ENCODE data around the gene TRRAP.

The TRRAP gene

DNA sequence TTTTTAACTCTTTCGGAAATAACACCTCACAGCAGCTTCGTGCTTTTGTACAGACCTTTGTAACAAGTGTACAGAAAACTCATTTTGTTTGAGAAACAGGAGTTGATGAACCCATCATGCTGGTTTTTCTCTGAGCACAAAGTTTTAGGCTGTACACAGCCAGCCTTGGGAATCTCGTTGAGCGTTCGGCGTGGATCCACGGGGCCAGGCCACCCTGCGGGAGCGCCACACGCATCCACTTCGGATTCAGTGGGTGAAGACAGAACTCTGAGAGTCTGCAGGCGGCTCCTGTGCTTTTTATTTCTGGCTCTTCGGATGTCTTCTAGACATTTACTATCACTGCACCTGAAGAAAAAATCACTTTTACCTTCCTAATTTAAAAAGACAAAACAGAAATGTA, 134.4 kb downstream of the TRRAP start:
- in situ Hi-C loops (cut with HindIII; ENCODE audit: low sequenced_read_pairs): loop anchor here (25.0 kb wide), 1 partner anchor 300 kb away; no protein-coding TSS in a partner anchor
- no peak overlapping the region for H3K4me3 ChIP-seq (ENCODE audit: low read depth, low read length)
- TF ChIP-seq, protein P1, sequence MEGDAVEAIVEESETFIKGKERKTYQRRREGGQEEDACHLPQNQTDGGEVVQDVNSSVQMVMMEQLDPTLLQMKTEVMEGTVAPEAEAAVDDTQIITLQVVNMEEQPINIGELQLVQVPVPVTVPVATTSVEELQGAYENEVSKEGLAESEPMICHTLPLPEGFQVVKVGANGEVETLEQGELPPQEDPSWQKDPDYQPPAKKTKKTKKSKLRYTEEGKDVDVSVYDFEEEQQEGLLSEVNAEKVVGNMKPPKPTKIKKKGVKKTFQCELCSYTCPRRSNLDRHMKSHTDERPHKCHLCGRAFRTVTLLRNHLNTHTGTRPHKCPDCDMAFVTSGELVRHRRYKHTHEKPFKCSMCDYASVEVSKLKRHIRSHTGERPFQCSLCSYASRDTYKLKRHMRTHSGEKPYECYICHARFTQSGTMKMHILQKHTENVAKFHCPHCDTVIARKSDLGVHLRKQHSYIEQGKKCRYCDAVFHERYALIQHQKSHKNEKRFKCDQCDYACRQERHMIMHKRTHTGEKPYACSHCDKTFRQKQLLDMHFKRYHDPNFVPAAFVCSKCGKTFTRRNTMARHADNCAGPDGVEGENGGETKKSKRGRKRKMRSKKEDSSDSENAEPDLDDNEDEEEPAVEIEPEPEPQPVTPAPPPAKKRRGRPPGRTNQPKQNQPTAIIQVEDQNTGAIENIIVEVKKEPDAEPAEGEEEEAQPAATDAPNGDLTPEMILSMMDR (IDR thresholded peaks at IDR 0.05; ENCODE audit: low read depth, low read length, missing control alignments): no peak
- DNase-seq (ENCODE audit: low read depth): no peak

DNA sequence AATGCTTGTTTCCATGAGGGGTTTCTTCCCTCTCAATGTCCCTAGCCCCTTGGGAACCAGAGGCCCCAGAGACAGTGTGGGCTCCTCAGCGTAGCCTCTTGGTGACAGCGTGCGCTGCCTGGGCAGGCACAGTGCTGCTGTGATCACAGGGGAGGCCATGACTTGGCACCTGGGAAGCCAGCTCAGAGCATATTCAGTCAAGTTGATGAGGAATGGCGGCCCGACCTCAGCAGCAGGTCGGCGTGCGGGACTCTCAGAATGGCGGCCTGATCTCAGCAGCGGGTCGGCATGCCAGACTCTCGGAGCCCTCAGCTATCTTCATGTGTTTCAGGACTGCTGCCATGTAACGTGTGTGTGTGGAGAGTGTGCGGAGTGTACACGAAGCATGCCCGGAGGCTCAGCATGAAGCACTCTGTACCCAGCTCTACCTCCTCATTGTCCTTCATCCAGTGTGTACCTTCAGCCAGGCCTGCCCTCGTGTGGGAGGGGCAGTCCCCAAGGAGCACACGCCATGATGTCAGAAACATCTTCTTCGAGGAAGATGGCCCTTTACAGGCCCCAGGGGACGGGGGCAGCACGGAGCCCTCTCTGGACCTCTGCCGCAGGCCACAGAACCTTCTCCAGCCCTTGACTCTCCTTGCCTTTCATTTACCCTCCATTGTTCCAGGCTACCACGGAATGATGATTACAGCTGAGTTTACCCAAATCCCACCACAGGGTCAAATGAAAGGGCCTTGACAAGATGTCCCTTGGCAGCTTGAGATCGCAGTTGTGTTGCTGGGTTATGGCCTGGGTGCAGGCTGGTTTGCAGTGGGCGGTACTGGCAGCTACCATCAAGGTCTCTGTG, 135.2 kb downstream of the TRRAP start:
- in situ Hi-C loops (cut with HindIII; ENCODE audit: low sequenced_read_pairs): loop anchor here (25.0 kb wide), 1 partner anchor 299 kb away; no protein-coding TSS in a partner anchor
- H3K4me3 ChIP-seq (ENCODE audit: low read depth, low read length): no peak overlapping the region
- DNase-seq (ENCODE audit: low read depth): no peak
- TF ChIP-seq, protein P1 (IDR thresholded peaks at IDR 0.05; ENCODE audit: low read depth, low read length, missing control alignments): no peak

DNA sequence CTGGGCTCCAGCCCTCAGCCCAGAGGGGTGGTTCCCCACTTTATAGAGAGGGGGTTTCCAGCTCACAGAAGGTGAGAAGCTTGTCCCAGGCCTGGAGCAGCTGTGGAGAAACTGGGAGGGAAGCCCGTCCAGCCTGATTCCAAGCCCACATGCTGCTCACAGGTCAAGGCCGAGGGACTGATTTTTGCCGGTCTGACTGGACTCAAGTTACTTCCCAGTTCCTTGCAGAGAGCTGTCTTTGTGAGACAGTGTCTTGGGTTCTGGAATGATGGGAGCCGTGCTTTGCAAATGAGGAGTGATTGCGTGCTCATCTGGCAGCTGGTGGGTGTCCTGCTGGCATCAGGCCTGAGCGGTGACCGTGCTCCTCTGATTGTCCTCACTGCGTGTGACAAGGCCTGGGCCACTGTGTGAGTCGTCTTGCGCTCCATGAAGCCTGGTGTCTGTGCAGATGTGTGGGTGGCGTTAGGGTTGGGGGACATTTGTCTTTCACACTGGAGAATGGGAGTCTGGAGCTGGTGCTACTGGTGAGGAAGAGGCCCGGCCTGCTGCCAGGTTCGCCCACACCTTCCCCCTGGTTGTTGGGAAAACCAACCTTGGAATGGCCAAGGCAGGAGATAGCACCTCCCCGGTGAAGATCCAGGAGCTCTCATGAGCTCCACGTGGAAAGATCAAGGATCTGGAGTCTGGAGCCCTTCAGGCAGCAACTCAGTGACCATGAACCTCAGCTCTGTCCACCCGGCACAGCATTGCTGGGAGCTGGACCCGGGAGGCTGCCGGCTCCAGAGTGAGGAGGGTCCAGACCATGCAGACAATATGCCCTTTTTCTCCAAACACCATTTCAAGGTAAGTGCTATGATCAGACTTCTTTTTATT, 136.0 kb downstream of the TRRAP start:
- in situ Hi-C loops (cut with HindIII; ENCODE audit: low sequenced_read_pairs): loop anchor here (25.0 kb wide), 1 partner anchor 298 kb away; no protein-coding TSS in a partner anchor

DNA sequence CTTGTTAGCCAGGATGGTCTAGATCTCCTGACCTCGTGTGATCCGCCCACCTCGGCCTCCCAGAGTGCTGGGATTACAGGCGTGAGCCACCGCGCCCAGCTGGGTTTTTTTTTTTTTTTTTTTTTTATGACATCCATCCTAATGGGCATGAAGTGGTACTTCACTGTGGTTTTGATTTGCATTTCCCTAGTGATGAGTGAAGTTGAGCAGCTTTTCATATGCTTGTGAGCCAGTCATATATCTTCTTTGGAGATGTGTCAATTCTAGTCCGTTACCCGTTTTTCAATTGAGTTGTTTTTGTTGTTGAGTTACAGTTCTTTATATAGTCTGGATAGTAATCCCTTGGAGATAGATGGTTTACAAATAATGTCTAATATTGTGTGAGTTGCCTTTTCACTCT, 137.9 kb downstream of the TRRAP start:
- no peak overlapping the region for H3K4me3 ChIP-seq (ENCODE audit: low read depth, low read length)
- TF ChIP-seq, protein P1 (IDR thresholded peaks at IDR 0.05; ENCODE audit: low read depth, low read length, missing control alignments): no peak
- in situ Hi-C loops (cut with HindIII; ENCODE audit: low sequenced_read_pairs): loop anchor here (25.0 kb wide), 1 partner anchor 296 kb away; no protein-coding TSS in a partner anchor
- no peak for DNase-seq (ENCODE audit: low read depth)

More for the DNA sequence above, 136.0 kb downstream of the TRRAP start:
- H3K4me3 ChIP-seq (ENCODE audit: low read depth, low read length): no peak overlapping the region
- TF ChIP-seq, protein P1 (IDR thresholded peaks at IDR 0.05; ENCODE audit: low read depth, low read length, missing control alignments): no peak
- no peak for DNase-seq (ENCODE audit: low read depth)

DNA sequence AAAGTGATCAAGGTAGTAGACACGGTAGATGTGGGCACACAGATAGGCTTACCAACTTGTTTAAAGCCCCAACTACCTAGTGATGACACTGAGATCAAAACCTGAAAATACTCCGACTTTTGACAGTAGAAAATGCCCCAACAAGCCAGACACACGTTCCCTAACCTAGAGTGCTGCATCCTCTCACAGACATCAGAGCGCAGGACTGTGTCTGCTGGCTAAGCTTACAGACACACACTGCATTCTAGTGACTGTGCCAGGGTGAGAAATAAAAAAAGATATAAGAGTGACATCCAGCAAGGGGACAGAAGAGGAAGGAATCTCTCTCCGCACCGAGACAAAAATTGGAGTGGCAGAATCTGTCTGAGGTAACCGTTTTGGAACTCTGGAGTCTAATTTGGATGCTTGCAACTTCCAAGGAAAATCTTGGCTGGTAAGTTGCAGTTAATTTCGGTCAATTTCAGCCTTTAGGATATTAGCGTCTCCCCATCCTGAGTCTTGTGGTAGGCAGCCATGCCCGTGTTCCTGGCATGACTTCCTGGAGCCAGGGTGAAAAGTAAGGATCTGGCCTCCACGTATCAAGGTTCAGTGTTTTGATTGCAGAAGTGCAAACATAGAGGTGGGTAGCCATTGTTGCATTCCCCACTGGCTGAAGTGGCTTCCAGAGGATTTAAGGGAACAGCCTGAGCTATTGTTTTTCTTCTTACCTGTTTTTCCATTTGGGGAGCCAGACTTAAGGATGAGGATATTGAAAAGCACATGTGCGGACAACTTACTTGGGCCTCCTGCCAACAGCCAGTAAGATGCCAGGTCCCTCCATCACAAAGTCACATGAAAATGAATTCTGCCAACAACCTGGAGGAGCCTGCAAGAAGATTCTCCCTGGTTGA, 141.4 kb downstream of the TRRAP start:
- H3K4me3 ChIP-seq (ENCODE audit: low read depth, low read length): no peak overlapping the region
- no peak for DNase-seq (ENCODE audit: low read depth)
- in situ Hi-C loops (cut with HindIII; ENCODE audit: low sequenced_read_pairs): loop anchor here (25.0 kb wide), 1 partner anchor 293 kb away; no protein-coding TSS in a partner anchor
- TF ChIP-seq, protein P1 (IDR thresholded peaks at IDR 0.05; ENCODE audit: low read depth, low read length, missing control alignments): no peak

Data from astrocyte of the cerebellum (primary cell).